OCI-LY3 (cell line): ENCODE measurements around the gene PPFIA3.
"Not testable (repeated sequence)": the region's sequence is repeated elsewhere in the genome, so short reads cannot be mapped to it uniquely, and the experiment has no call there.

Experiments used
- CTCF ChIP-seq: fragments of 200-600, 300-600 bp; sonication (generic); IDR thresholded peaks from 2 replicates; pipeline ENCODE4 v1.5.1; 2014; ENCODE audit warnings: antibody characterized with exemption, low read length, low read depth
- EZH2phosphoT487 ChIP-seq: fragments of 200-600 bp; shearing (Covaris generic); IDR thresholded peaks from 2 replicates; pipeline ENCODE4 v1.6.1; 2018; ENCODE audit warnings: antibody characterized with exemption, mixed run types, low read depth

- not testable (repeated sequence) for TF ChIP-seq CTCF, EZH2phosphoT487
Observed at GRCh38 chr19:49123285-49123684, 3.9 kb downstream of the PPFIA3 start.
